Hepatocyte (in vitro differentiated cells): ENCODE results near the gene TPPP.

Experiments used
- CTCF ChIP-seq: fragments of 200-600 bp; sonication (generic); IDR thresholded peaks from 2 replicates; pipeline ENCODE4 v1.5.1; 2016; ENCODE audit warnings: antibody characterized with exemption, mild to moderate bottlenecking; ENCODE audit not compliant: poor library complexity
- EZH2phosphoT487 ChIP-seq: fragments of 200-600 bp; sonication (generic); IDR thresholded peaks from one replicate; pipeline ENCODE4 v1.6.1; 2018; ENCODE audit warnings: antibody characterized with exemption, mild to moderate bottlenecking, low read depth, moderate library complexity; ENCODE audit not compliant: unreplicated experiment, severe bottlenecking

DNA sequence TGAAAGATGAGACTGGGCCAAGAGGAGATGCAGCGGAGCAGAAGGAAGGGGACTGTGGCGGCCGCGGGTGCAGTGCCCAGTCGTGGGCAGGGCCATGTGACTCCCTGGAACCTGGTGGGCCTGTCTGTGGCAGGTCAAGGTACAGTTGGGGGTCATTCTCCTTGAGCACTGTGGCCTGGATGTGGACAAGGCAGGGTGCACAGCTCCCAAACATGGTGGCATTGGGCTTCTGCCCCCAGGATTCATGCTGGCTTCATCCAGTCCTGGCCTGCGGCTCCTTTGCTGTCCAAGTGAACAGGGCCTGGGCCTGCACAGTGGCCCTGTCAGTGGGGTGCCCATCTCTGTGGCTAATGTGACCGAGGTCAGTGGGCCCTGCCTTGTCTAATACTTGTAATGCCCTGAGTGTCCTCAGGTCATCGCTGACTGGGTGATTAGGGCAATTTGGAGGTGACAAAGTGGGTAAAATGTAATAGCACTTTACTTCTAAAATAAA is 41.1 kb downstream of the TPPP start:
- TF ChIP-seq CTCF (no peak), EZH2phosphoT487 (no peak)
